GM21526 (cell line): Measurements from ENCODE around the gene RAC2.
"Not testable (repeated sequence)": the region's sequence is repeated elsewhere in the genome, so short reads cannot be mapped to it uniquely, and the experiment has no call there.

Experiments
- ATAC-seq: cut with Tn5 transposase; IDR thresholded peaks from one replicate; pipeline ENCODE4 v1.9.1; 2021; ENCODE audit warnings: moderate library complexity; ENCODE audit not compliant: unreplicated experiment, low FRiP score

The RAC2 gene

DNA sequence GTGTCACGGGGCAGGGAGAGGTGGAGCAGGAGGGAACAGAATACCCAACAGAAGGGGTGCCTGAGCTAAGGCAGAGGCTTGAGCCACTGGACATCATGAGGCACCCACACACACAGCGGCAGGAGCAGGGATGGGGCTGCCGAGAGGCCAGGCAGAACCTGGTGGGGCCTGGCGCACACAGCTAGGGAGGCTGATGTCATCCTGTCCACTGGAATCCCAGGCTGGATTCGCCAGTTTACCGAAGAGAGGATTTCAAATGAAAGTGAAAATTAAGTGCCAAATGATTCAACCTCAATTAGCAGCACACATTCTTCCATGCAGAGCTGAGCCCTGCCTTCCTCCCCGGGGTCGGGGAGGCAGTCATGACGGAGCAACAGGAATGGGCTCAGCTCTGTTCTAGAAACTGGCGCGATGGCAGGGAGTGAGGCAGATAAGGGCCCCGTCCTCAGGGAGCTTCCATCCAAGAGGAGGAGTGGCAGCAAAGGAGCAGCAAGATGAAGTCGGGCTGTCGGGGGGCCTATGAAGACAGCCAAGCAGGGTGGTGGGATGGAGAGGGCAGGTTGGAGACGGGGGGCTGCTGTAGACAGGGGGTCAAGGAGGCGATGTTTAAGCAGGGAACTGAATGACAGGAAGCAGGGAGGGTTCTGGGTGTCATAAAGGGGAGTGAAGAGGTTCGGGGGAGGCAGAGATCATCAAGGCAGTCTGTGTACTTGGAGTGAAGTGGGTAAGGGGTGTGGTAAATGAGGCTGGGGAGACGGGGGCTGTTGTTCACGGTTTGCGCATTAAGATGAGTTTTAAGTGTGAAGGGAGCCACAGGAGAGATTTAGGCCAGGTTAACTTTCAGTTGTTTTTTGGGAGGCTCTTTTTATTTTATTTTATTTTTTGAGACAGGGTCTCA is 6.4 kb downstream of the RAC2 start:
- no peak for ATAC-seq

GRCh38 chr22:37235897-37236607 is 8.0 kb downstream of the RAC2 start:
- no peak for ATAC-seq

DNA sequence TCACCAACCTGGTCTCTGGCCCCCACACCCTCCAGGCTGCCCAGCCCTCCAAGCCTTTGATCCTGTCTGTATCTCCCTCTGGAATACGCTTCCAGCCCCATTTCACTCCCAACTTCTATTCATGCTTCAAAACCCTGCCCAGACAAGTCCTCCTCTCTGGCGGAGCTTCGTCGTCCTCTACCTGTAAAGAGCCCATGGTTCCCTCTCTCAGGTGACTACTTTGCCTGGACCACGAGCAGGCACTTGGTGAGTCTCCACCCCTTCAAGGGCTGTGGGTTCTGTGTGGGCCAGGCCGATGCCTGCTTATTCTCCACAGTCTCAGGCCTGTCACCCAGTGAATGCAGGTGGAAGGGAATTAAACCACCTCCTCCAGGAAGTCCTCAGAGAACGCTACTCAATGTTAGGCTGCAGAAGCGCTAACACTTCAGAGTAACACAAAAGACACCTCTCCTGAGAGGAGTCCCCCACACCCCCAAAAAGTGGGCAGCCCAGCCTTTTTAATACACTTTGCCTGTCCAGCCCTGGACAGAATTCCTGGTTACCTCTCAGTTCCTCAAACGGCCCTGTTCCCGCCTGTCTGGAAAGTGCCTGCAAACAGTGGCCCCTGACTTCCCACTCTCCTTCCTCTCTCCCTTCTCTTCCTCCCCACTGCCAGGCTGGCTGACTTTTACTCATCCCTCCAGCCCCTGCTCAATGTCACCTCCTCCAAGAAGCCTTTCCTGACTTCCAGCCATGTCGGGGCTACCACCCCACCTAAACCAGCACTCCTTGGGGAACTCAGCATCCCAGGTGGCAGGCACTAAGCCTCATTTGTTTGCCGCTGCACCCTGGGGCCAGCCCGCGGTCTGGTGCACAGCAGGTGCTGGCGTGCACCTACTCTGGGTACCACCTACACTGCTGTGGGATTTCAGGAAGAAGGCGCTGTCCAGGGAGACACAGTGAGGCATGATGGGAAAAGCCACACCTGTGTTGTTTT is 9.0 kb downstream of the RAC2 start:
- ATAC-seq: no peak

DNA sequence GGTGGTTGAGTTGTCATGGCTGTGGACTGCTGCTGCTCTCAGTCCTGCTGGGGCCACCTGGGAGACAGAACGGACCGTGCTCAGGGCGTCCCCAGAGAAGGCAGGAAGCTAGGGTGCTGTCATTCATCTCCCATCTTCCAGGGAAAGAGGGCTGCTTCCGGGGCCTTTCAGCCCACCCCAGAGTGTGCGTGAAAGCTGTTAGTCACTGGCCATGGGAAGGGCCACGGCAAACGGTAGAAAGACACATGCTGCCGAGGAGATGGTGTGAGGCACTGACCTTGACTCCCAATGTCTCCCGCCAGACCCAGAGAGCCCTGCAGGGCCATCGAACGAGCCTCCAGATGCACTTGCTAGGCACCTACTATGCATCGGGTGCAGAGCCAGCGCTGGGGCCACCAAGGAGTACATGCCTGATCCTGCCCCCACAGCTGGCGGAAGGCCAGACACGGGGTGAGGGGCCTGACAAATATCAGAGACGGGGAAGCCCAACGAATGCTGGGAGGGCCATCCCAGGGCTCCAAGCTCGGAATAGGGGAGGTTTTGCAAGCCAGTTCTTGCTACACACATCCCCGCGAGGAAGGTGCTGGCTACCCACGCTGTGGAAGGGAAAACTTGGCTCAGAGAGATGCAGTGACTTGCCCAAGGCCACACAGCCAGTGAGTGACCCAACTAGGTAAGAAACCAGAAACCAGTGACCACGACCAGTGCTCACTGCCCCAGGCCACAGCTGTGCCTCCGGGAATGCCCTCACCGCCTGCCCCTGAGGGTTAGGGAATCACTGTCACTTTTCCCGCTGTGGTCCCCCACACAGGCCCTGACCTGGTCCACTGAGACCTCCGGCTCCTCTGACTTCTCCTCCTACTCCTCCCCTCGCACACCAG is 10.1 kb downstream of the RAC2 start:
- ATAC-seq: no peak

DNA sequence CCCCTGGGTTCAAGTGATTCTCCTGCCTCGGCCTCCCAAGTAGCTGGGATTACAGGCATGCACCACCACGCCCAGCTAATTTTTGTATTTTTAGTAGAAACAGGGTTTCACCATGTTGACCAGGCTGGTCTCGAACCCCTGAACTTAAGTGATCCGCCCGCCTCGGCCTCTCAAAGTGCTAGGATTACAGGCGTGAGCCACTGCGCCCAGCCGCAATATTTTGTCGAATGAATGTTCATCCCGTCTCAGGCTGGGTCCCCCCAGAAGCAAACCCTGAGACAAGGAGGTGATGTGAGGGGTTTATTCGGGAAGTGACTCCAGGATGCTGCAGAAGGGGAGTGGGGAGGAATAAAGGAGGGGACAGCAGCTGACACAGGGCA is 10.7 kb downstream of the RAC2 start:
- not testable (repeated sequence) for ATAC-seq

- ATAC-seq: no peak
Measured at GRCh38 chr22:37232140-37232998, 11.7 kb downstream of the RAC2 start.

- ATAC-seq: no peak
Measured at GRCh38 chr22:37231406-37232139, 12.5 kb downstream of the RAC2 start.

- no peak for ATAC-seq
Measured at GRCh38 chr22:37230673-37231405, 13.2 kb downstream of the RAC2 start.

- ATAC-seq: no peak
Measured at GRCh38 chr22:37229805-37230672, 14.0 kb downstream of the RAC2 start.

DNA sequence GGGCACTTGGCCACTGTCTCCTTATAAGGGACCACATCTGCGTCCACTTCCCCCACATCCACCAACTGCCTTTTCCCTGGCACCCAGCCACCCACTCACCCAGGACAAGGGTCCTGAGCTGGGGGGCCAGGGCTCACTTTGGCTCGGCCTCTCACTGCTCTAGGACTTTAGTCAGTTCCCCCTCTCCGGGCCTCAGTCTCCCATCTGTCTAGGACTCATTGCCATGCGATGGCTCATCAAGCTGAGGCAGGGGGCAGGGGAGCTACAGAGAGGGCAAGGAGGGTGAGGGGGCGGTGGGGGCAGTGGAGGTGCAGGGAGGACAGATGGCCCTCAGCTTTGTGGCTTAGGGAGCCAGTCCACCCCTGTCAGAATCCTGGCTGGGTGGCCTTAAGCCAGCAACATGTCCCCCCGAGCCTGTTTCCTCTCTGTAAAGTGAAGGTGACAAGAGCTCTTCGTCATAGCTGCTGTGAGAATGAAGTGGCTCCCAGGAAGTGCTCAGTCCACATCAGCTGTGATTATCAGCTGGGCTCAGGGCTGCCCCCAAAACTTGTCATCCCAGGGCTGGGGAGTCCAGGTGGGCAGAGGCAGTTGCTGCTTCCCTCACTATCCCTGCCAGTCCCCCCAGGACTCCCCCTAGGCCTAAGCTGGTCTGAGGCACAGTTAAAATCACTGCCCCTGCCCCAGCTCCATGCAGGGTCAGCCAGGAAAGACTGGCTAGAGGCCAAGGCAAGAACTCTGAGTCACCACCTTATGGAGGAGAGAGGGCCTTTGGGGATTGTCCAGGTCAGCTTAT is 14.9 kb downstream of the RAC2 start:
- ATAC-seq: no peak

GRCh38 chr22:37228106-37229011 is 15.7 kb downstream of the RAC2 start:
- no peak for ATAC-seq

DNA sequence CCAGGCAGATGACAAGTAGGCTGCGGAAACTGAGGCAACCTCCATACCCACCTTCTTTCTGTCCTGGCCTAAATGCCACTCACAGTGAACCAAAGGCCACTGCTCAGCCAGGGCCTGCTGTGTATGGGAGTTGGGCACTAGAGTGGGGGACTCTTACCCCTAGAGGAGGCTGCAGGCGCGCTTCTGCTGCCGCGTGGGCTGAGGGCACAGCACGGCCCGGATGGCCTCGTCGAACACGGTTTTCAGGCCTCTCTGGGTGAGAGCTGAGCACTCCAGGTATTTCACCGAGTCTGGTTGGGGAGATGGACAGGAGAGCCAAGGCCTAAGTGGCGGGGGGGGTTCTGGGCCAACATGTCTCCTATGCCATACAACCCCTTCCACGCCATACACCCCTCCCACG is 17.6 kb downstream of the RAC2 start:
- no peak for ATAC-seq

GRCh38 chr22:37226087-37226486 is 18.0 kb downstream of the RAC2 start:
- ATAC-seq: no peak

- ATAC-seq: no peak
Measured at GRCh38 chr22:37225481-37225880, 18.6 kb downstream of the RAC2 start.
